ENCODE data around the gene GTF3C5. TPM values are rescaled to one million over a fixed set of nuclear protein-coding genes. Genes with fewer than 3 reads are reported as not detected.
A peak's percentile ranks its signal among the peaks of the same experiment; 100 is the strongest.

GTF3C5 gene
- total and polyA plus RNA-seq, 9 of the 15 experiments (the other 6 are each of a cell fraction or from before 2014, with no cell fraction given), result 3.8 to 118 (median 83.7) TPM

GRCh38 chr9:133058550-133059320 lies 27.9 kb downstream of the GTF3C5 start (continued):
- TF ChIP-seq, protein P1, sequence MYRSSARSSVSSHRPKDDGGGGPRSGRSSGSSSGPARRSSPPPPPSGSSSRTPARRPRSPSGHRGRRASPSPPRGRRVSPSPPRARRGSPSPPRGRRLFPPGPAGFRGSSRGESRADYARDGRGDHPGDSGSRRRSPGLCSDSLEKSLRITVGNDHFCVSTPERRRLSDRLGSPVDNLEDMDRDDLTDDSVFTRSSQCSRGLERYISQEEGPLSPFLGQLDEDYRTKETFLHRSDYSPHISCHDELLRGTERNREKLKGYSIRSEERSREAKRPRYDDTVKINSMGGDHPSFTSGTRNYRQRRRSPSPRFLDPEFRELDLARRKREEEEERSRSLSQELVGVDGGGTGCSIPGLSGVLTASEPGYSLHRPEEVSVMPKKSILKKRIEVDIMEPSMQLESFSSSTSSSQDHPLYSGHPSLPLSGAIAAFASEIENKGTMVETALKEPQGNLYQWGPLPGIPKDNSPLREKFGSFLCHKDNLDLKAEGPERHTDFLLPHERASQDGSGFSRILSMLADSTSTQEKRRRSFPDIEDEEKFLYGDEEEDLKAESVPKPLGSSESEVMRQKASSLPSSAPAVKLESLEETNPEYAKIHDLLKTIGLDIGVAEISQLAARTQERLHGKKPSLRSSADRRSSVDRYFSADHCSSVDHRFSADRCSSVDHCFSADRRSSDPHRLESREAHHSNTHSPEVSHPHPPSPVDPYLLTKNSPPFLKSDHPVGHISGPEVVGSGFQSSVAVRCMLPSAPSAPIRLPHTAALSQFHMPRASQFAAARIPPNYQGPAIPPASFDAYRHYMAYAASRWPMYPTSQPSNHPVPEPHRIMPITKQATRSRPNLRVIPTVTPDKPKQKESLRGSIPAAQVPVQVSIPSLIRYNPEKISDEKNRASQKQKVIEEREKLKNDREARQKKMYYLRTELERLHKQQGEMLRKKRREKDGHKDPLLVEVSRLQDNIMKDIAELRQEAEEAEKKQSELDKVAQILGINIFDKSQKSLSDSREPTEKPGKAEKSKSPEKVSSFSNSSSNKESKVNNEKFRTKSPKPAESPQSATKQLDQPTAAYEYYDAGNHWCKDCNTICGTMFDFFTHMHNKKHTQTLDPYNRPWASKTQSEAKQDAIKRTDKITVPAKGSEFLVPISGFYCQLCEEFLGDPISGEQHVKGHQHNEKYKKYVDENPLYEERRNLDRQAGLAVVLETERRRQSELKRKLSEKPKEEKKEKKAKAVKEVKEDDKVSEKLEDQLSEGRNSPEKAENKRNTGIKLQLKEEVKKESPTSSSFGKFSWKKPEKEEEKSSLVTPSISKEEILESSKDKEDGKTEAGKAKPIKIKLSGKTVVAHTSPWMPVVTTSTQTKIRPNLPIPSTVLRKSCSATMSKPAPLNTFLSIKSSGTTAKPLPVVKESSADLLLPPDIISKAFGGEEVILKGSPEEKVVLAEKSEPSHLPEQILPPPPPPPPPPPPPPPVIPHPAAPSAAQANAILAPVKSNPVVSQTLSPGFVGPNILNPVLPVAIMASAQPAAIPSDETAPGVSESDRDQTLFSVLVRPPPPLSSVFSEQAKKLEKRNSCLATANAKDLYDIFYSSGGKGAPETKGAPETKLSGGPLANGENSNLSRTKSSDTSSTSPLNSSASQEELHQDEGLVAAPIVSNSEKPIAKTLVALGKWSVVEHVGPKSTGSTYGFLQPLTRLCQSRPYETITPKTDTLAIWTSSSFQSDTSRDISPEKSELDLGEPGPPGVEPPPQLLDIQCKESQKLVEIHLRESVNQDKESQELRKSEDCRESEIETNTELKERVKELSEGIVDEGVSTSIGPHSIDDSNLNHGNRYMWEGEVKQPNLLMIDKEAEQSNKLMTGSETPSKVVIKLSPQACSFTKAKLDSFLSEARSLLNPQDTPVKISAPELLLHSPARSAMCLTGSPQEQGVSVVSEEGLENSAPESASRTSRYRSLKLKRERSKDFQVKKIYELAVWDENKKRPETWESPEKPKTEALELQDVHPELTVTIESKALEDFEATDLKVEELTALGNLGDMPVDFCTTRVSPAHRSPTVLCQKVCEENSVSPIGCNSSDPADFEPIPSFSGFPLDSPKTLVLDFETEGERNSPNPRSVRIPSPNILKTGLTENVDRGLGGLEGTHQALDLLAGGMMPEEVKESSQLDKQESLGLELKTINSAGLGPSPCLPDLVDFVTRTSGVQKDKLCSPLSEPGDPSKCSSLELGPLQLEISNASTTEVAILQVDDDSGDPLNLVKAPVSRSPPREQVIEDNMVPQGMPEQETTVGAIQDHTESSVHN (IDR thresholded peaks at IDR 0.05; ENCODE audit: borderline replicate concordance in 1 of 2, low read depth in 1 of 2), result 0 out of 4 replicates have a peak, but pooled peaks of 1 of the 2 experiments have one; percentile 57
- TF ChIP-seq MXD1 (CRISPR knock-in tag; IDR thresholded peaks at IDR 0.05; ENCODE audit: borderline replicate concordance, poor library complexity, severe bottlenecking) (no peak), PTRF (tag; IDR thresholded peaks at IDR 0.05) (no peak), POLR2G (IDR thresholded peaks at IDR 0.05; ENCODE audit: low read depth, low read length) (peak; percentile 42; the same call in 1 of the 2 replicates), TAF15 (IDR thresholded peaks at IDR 0.05; ENCODE audit: low read depth, low read length) (no peak)
- TF ChIP-seq, protein P2, sequence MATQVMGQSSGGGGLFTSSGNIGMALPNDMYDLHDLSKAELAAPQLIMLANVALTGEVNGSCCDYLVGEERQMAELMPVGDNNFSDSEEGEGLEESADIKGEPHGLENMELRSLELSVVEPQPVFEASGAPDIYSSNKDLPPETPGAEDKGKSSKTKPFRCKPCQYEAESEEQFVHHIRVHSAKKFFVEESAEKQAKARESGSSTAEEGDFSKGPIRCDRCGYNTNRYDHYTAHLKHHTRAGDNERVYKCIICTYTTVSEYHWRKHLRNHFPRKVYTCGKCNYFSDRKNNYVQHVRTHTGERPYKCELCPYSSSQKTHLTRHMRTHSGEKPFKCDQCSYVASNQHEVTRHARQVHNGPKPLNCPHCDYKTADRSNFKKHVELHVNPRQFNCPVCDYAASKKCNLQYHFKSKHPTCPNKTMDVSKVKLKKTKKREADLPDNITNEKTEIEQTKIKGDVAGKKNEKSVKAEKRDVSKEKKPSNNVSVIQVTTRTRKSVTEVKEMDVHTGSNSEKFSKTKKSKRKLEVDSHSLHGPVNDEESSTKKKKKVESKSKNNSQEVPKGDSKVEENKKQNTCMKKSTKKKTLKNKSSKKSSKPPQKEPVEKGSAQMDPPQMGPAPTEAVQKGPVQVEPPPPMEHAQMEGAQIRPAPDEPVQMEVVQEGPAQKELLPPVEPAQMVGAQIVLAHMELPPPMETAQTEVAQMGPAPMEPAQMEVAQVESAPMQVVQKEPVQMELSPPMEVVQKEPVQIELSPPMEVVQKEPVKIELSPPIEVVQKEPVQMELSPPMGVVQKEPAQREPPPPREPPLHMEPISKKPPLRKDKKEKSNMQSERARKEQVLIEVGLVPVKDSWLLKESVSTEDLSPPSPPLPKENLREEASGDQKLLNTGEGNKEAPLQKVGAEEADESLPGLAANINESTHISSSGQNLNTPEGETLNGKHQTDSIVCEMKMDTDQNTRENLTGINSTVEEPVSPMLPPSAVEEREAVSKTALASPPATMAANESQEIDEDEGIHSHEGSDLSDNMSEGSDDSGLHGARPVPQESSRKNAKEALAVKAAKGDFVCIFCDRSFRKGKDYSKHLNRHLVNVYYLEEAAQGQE (IDR thresholded peaks at IDR 0.05; ENCODE audit: borderline replicate concordance), result no peak
- TF ChIP-seq, protein P2 (CRISPR knock-in tag; IDR thresholded peaks at IDR 0.05; ENCODE audit: low read depth), result no peak
